Heart left ventricle (tissue), 16 donors: ENCODE measurements around the gene DTWD2. TPM values are rescaled to one million over a fixed set of nuclear protein-coding genes. Genes with fewer than 3 reads are reported as not detected.

ENCODE experiments used
- ATAC-seq, 4 donors: fragments of 200-7000 bp; cut with Tn5 transposase; one replicate each; pipeline ENCODE4 v1.9.1; 2020 to 2022; ENCODE audit warnings: moderate library complexity in 4 of 4, mild to moderate bottlenecking in 3 of 4, moderate number of reproducible peaks in 1 of 4
- DNase-seq, 5 donors: peaks; one replicate each; pipeline ENCODE4 v3.0.0-alpha.2; 2020
- H3K27ac ChIP-seq, 12 donors: fragments of 200-600 bp; sonication (generic) in 4 of 12; one replicate each; pipeline versions ENCODE4 v1.5.0 to v1.8.0; 2016 to 2022; ENCODE audit warnings: mild to moderate bottlenecking in 2 of 12
- H3K27me3 ChIP-seq, 9 donors: fragments of 200-600 bp; sonication (generic) in 2 of 9; one replicate each; pipeline versions ENCODE4 v1.5.1 to v1.8.0; 2016 to 2022; ENCODE audit warnings: mild to moderate bottlenecking in 3 of 9
- H3K36me3 ChIP-seq, 9 donors: fragments of 200-600 bp; sonication (generic) in 2 of 9; one replicate each; pipeline versions ENCODE4 v1.5.0 to v1.8.0; 2018 to 2022; ENCODE audit warnings: mild to moderate bottlenecking in 2 of 9
- H3K4me1 ChIP-seq, 12 donors: fragments of 200-600 bp; sonication (generic) in 4 of 12; one replicate each; pipeline versions ENCODE4 v1.5.0 to v1.8.0; 2016 to 2022; ENCODE audit warnings: mild to moderate bottlenecking in 3 of 12
- H3K4me3 ChIP-seq, 12 donors: fragments of 200-600 bp; sonication (generic) in 4 of 12; one replicate each; pipeline versions ENCODE4 v1.5.0 to v1.8.0; 2017 to 2022; ENCODE audit warnings: mild to moderate bottlenecking in 9 of 12, moderate library complexity in 4 of 12
- H3K9me3 ChIP-seq, 12 donors: fragments of 200-600 bp; sonication (generic) in 4 of 12; one replicate each; pipeline versions ENCODE4 v1.5.0 to v1.8.0; 2016 to 2022; ENCODE audit warnings: mild to moderate bottlenecking in 1 of 12
- POLR2A ChIP-seq, 2 donors: fragments of 450-650 bp; IDR thresholded peaks; one replicate each; pipeline ENCODE4 v1.6.1; 2017; ENCODE audit warnings: antibody characterized with exemption in 2 of 2, mild to moderate bottlenecking in 2 of 2, moderate library complexity in 2 of 2
- WGBS, 4 donors: extraction: QIAGEN DNeasy Blood & Tissue Kit in 2 of 4; methylation state at CpG; one replicate each; pipeline versions ENCODE4 v1.1.5 to v1.1.7; 2013 to 2018; 5-methylcytosine and 5-hydroxymethylcytosine counted together
- intact Hi-C, 10 donors: fragments of 100-400 bp; cut with DNase I; formaldehyde crosslinking; loops; one replicate each; pipeline versions ENCODE4 v1.11.1 to v1.14.2; 2022
- polyA plus RNA-seq, 2 donors: library from polyadenylated mRNA; stranded (reverse); fragments of 200-250 nt; gene quantifications; one replicate each; pipeline ENCODE4 v1.2.3, GENCODE V29; 2013
- total RNA-seq, 9 donors: library from RNA; depleted of rRNA in 2 of 9; stranded (reverse); fragments of >200 nt in 2 of 9; fragmentation: NEBNext Ultra II Directional in 3 of 9; extraction: Animal tissue kit (Norgen Biotek cat#: 25700) in 3 of 9; gene quantifications; one replicate each; pipeline versions ENCODE4 v1.1.0 to v1.2.4, GENCODE V29; 2016 to 2023
- TF ChIP-seq, protein P1 (sequence below), 12 donors: fragments of 200-600 bp; sonication (generic) in 4 of 12; IDR thresholded peaks; one replicate each; pipeline versions ENCODE4 v1.5.0 to v1.8.0; 2018 to 2022; ENCODE audit warnings: antibody characterized with exemption in 12 of 12, mild to moderate bottlenecking in 5 of 12
- donor health status: ischemic (EF 13 %, LVEDD 7.1; RV severe dilation, severe dysfunction).
- donor health status: healthy with polysubstance abuse.
- donor health status: DM: no; HTN: yes; CAD: no.
- donor health status: DM: no; HTN: no; CAD: no.
- donor health status: ischemic (EF 25% LVEDD 6.9; RV normal size, moderate dysfunction).
- donor health status: ischemic (EF 25% LVEDD 5.7; RV mildly dilated, moderate dysfunction).
- donor health status: healthy.
- donor health status: DM: yes; HTN: yes; CAD: no.
- donor health status: ischemic (EF 35%, LVEDD 5.7; RV mildly dilated, moderate dysfunction).
- donor health status: nonischemic (EF 11% LVEDD 7.7; RV severe dilation, severe dysfunction).
- donor health status: DM: yes; HTN: yes; CAD: no.
- donor health status: PGD.
- donor health status: ischemic (EF 29% LVEDD 5.4; RV normal size, mild dysfunction).
- donor health status: nonischemic (EF 23%, LVEDD 6.1; RV moderate dilation, normal function).

Gene DTWD2
- total and polyA plus RNA-seq, 11 donors = 3.2 to 16.0 (median 11.7) TPM

DNA sequence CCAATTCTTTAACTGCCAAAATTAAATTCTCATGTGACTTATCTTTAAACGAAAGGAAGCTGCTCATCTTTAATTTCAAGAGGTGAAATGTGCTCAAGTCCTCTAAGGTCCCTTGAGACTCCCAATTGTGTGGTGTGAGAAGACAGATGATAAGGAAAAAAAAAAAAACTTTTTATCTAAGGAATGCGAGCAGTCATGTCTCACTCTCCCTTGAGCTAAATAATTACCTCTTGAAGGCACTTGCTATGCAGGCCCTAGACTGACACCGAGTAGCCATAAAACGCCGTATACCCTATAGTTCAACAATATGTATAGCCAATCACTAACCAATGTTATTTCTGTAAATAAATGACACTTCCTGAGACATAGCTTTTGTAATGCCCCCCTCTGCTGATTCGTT, 1.5 kb upstream of the DTWD2 start:
- whole genome bisulfite sequencing, 4 donors = 58 to 64% (median 60%) methylated on average over 6 of the region's 6 CpGs
- Histone ChIP-seq H3K27ac (no peak overlapping the region), H3K27me3 (no peaks in the 10 kb centered on the region), H3K36me3 (no peaks in the 10 kb centered on the region), H3K9me3 (peaks cover 0 to 3% (median 0%) of the 10 kb centered on the region in 12 donors), H3K4me3 (no peak overlapping the region), H3K4me1 (peaks cover 0 to 23% (median 12%) of the 10 kb centered on the region in 12 donors)
- TF ChIP-seq, protein P1, sequence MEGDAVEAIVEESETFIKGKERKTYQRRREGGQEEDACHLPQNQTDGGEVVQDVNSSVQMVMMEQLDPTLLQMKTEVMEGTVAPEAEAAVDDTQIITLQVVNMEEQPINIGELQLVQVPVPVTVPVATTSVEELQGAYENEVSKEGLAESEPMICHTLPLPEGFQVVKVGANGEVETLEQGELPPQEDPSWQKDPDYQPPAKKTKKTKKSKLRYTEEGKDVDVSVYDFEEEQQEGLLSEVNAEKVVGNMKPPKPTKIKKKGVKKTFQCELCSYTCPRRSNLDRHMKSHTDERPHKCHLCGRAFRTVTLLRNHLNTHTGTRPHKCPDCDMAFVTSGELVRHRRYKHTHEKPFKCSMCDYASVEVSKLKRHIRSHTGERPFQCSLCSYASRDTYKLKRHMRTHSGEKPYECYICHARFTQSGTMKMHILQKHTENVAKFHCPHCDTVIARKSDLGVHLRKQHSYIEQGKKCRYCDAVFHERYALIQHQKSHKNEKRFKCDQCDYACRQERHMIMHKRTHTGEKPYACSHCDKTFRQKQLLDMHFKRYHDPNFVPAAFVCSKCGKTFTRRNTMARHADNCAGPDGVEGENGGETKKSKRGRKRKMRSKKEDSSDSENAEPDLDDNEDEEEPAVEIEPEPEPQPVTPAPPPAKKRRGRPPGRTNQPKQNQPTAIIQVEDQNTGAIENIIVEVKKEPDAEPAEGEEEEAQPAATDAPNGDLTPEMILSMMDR (IDR thresholded peaks at IDR 0.05) = no peak
- TF ChIP-seq POLR2A (IDR thresholded peaks at IDR 0.05) = no peak
- intact Hi-C loops = loop anchor here in 9 of 10 donors (2.0 to 10.0 kb wide), 8 partner anchors 81 to 423 kb away; partner anchors contain the start of gene DMXL1 (in 4 of the 9)
- ATAC-seq (no peak), DNase-seq (no peak)

DNA sequence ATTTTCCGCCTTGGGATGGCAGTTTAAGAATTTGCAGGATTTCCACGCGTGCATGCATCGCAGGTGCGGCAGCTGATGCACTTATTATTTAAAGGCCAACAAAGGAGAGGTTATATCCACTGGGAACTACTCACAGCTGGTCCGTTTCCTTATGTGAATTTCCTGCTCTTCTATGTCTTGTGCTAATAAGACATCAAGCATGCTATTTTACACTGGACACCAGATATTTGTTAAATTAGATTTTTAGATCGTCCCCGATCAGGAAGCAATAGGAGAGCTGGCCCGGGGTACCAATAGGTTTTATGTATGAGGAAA, 476 bp upstream of the DTWD2 start:
- Histone ChIP-seq H3K4me3 (peak overlapping the region; percentile 62 to 93 (median 82)), H3K36me3 (no peaks in the 10 kb centered on the region), H3K9me3 (peaks cover 0 to 3% (median 0%) of the 10 kb centered on the region in 12 donors), H3K4me1 (peaks cover 0 to 23% (median 12%) of the 10 kb centered on the region in 12 donors), H3K27ac (peak overlapping the region in 10 of 12 donors; percentile 92 to 98 (median 96)), H3K27me3 (no peaks in the 10 kb centered on the region)
- intact Hi-C loops = loop anchor here (1.0 to 10.0 kb wide), 10 partner anchors 81 to 424 kb away; partner anchors contain the start of gene DMXL1 (in 3 of the 10)
- no peak for ATAC-seq
- DNase-seq = no peak
- WGBS, 4 donors = 33 to 43% (median 37%) methylated on average over 9 of the region's 9 CpGs
- TF ChIP-seq POLR2A (IDR thresholded peaks at IDR 0.05) = no peak
- TF ChIP-seq, protein P1 (IDR thresholded peaks at IDR 0.05) = no peak

DNA sequence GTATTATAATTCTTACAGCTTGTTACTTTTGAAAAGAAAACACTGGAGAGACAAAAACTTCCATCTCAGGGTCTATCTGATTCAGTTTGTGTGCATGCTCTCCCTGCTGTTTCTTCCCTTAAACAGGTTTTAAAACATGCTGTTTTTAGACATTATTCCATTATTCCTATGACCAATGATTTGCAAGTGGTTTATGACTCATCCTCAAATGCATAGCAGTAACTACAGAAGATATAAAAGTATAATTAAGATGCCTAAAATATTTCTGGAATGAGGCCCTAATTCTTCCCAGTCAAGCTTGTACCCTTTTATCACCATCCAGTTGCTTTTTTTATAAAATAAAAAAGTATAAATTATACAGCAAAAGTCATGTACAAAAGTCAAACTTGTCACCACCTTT, 3.7 kb downstream of the DTWD2 start:
- Histone ChIP-seq H3K27ac (no peak overlapping the region), H3K4me1 (peaks cover 0 to 23% (median 12%) of the 10 kb centered on the region in 12 donors), H3K9me3 (no peaks in the 10 kb centered on the region), H3K27me3 (no peaks in the 10 kb centered on the region), H3K4me3 (no peak overlapping the region), H3K36me3 (no peaks in the 10 kb centered on the region)
- intact Hi-C loops = loop anchor here in 7 of 10 donors (5.0 to 10.0 kb wide), 6 partner anchors 88 to 428 kb away; partner anchors contain the start of gene DMXL1 (in 2 of the 7)
- no peak for ATAC-seq
- no peak for TF ChIP-seq POLR2A (IDR thresholded peaks at IDR 0.05)
- TF ChIP-seq, protein P1 (IDR thresholded peaks at IDR 0.05) = no peak
- DNase-seq = no peak

DNA sequence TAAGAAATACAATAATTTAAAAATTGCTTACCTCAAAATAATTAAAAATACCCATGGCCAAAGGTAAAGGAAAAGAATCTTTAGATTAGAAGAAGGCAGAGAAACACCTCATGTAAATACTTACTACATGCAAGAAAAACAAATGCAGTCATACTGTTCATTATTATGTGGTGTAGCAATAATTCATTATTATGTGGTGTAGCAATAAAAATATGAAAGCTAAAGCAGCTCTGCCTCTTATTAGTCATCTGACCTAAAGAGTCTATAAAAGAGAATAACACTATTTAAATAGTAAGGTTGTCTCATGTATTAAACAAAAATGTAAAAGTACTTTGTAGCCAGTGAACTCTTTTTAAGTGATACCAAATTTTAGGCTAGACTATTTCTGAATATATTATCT, 6.6 kb downstream of the DTWD2 start:
- no peak overlapping the region for H3K27ac ChIP-seq
- peaks cover 0 to 7% (median 0%) of the 10 kb centered on the region in 12 donors for H3K4me1 ChIP-seq
- no peak for DNase-seq
- no peak for TF ChIP-seq POLR2A (IDR thresholded peaks at IDR 0.05)
- TF ChIP-seq, protein P1 (IDR thresholded peaks at IDR 0.05) = no peak
- no peak overlapping the region for H3K4me3 ChIP-seq
- no peaks in the 10 kb centered on the region for H3K36me3 ChIP-seq
- no peak for ATAC-seq
- H3K27me3 ChIP-seq = no peaks in the 10 kb centered on the region
- intact Hi-C loops = loop anchor here in 1 of 10 donors (10.0 kb wide), 1 partner anchor 353 kb away; no protein-coding TSS in a partner anchor
- H3K9me3 ChIP-seq = peaks cover 0 to 7% (median 0%) of the 10 kb centered on the region in 12 donors
